GM13976 (cell line): Measurements from ENCODE around the gene RAB11FIP4.
"Not testable (repeated sequence)": the region's sequence is repeated elsewhere in the genome, so short reads cannot be mapped to it uniquely, and the experiment has no call there.

Source experiments
- DNase-seq: peaks from one replicate; pipeline ENCODE4 v3.0.0; 2012; ENCODE audit warnings: low spot score
- in situ Hi-C: fragments of 300-500 bp; cut with MboI; formaldehyde crosslinking; loops from one replicate; pipeline ENCODE4 v1.12.0; 2022; ENCODE audit warnings: low sequenced_read_pairs, mixed read lengths, inconsistent platforms; ENCODE audit not compliant: unreplicated experiment
- TF ChIP-seq, protein P1 (sequence below): IDR thresholded peaks from 2 replicates; pipeline ENCODE4 v1.5.1; 2012; ENCODE audit warnings: borderline replicate concordance, mild to moderate bottlenecking; ENCODE audit not compliant: insufficient read depth; ENCODE audit errors: extremely low read depth, missing control alignments, control extremely low read depth

The RAB11FIP4 gene

DNA sequence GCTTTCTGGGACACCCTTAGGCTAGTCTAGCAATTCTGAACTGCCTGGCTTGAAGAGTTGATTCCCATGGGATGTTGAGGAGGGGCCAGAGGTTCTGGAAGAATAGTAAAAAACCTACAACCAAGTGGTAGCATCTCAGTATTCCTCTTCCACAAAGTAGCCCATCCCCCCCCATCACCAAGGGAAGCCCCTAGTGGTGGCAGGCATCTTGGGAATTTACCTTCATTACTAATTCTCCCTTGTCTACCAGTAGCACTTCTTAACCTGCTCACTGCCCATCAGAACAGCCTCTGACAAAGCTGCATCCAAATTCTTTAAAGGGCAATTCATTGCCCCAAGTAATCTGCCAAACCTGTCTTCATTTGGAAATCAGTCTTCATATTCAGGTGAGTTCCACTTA, 12.8 kb upstream of the RAB11FIP4 start:
- TF ChIP-seq, protein P1, sequence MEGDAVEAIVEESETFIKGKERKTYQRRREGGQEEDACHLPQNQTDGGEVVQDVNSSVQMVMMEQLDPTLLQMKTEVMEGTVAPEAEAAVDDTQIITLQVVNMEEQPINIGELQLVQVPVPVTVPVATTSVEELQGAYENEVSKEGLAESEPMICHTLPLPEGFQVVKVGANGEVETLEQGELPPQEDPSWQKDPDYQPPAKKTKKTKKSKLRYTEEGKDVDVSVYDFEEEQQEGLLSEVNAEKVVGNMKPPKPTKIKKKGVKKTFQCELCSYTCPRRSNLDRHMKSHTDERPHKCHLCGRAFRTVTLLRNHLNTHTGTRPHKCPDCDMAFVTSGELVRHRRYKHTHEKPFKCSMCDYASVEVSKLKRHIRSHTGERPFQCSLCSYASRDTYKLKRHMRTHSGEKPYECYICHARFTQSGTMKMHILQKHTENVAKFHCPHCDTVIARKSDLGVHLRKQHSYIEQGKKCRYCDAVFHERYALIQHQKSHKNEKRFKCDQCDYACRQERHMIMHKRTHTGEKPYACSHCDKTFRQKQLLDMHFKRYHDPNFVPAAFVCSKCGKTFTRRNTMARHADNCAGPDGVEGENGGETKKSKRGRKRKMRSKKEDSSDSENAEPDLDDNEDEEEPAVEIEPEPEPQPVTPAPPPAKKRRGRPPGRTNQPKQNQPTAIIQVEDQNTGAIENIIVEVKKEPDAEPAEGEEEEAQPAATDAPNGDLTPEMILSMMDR: no peak
- in situ Hi-C loops: no loop called here
- DNase-seq: no peak

DNA sequence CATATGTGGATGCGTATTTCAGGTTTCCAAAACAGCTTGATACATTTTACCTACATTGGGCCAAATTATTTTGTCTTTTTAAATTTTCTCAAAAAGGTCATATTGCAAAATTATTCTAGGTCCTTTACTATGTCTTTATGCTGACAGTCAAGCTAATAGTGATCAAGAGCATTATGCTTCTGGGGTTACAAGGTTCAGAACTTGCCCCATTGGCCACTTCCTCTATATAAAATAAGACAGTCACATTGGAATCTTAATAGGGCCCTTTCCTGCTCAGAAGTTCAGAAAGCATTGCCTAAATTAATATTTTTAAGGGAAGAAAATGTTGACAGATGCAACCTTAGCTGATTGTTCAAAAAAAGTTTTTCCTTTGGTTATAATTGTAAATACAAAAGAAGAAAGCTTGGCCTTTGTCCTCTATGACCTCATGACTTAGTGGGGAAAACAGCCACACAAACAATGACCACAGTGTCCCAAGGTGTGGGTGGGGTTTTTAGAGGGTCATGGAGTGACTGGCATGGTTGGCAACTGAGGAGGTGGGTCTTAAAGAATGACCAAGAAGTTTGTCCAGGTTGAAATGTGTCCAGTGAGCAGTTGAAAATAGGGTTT, 11.8 kb upstream of the RAB11FIP4 start:
- in situ Hi-C loops: no loop called here
- DNase-seq: no peak
- TF ChIP-seq, protein P1: no peak

DNA sequence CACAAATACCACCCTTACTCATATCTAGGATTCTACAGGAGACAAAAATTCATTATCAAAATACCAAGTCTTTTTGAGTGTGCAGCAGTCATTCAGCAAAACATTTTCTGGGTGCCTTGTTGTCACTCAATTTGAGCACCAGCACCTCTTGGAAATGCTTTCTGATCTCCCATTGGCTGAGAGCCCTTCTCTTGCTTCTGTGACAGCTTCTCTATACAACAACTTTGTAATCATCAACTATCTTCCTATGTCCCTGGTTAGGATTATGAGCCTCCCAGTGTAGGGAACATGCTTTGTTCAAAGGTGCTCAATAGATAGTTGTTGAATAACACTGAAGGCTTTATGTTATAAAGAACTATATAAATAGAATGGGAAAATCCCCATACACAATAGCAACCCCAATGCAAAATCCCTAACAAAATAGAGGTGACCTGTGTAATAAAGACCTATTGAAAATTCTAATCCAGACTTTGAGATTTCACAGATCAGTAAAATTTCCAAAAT, 10.3 kb upstream of the RAB11FIP4 start:
- in situ Hi-C loops: no loop called here
- TF ChIP-seq, protein P1: no peak

DNA sequence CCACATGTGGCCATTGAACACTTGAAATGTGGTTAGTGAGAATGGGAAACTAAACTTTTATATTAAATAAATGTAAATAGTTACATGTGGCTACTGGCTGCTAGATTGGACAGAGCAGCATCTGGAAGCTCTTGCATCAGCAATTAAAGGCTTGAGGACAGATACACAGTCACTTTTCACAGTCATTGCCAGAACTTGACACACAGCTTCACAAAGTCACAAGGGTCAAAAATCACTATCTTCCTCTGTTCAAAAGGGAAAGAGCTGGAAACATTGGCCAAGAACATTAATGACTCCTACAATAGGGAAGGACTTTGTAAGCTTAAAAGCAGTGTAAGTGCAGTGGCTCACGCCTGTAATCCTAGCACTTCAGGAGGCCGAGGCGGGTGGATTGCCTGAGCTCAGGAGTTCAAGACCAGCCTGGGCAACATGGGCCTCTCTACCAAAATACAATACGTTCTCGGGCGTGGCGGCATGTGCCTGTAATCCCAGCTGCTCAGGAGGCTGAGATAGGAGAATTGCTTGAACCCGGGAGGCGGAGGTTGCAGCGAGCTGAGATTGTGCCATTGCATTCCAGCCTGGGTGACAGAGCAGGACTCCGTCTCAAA, 8.7 kb upstream of the RAB11FIP4 start:
- in situ Hi-C loops, DNase-seq: not testable (repeated sequence)

More for the DNA sequence above, 10.3 kb upstream of the RAB11FIP4 start:
- no peak for DNase-seq

DNA sequence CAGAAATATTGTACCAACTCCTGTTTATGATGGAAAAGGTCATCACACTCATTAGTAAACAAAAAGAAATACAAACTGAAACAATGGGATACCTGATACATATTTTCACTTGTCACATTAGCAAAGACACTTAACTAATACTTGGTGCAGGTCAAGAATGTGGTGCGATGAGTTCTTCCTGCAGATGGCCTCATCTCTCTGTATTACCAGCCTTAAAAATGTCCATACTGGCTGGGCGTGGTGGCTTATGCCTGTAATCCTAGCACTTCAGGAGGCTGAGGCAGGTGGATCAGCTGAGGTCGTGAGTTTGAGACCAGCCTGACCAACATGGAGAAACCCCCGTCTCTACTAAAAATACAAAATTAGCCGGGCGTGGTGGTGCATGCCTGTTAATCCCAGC, 8.0 kb upstream of the RAB11FIP4 start:
- in situ Hi-C loops, DNase-seq: not testable (repeated sequence)

DNA sequence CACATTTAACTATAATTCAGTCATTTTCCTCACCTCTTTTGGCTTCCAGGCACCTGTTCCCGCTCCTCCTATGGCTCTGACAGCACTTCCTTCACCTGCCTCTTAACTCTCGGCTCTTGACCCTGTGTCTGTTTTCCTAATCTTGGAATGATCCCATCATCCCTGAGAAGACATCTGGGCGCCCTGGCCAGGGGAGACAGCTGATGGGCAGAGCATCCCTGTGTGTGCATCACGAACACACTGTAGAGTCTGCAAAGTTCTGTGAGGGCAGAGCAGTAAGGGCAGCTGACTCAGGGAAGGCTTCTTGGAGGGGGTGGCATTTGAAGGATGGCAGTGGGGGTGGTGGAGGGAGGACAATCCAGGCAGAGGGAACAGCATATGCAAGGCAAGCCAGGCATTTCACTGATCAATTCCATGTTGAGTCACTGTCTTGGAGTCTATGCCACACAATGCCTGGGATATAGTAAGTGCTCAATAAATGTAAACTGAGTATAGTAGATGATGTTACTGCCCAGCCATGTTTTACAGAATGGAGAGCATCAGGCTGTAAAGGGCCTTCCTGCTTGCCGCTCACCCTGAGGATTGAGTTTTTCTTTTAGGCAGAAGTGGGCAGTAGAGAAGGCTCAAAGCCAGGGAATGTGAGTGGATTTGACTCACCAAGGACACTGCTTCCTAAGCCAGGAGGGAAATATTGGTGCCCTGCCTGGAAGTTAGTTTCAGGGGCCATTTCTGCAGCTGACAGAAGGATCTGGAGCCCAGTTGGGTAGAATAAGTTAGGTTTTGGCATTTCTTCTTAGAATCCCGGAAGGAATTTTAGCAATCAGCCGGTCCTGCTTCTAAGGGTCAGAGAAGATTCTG, 5.8 kb upstream of the RAB11FIP4 start:
- TF ChIP-seq, protein P1: no peak
- DNase-seq: no peak
- in situ Hi-C loops: no loop called here

DNA sequence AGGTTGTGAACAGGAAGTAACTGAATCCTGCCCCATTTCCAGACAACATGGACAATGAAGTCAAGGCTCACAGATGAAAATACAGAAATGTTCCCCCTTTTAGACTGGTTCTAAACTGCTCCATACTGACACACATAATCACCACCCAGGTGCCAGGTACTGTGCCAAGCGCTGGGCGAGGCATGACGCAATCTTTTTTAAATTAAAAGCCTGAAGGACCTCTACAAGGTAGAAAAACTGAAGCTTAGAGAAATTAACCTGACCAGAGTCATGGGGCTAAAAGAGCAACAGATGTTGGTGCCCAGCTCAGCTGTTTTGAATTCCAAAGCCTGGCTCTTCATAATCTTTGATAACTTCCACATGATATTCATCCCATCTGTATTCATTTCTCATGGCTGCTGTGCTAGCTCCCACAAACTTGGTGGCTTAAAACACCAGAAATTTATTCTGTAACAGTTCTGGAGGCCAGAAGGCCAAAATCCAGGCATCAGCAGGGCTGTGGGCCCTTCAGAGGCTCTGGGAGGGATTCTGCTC, 4.9 kb upstream of the RAB11FIP4 start:
- no peak for DNase-seq
- TF ChIP-seq, protein P1: no peak
- in situ Hi-C loops: no loop called here
